ENCODE results near the gene MPI. TPM values are rescaled to one million over a fixed set of nuclear protein-coding genes. Genes with fewer than 3 reads are reported as not detected.
"Not testable (repeated sequence)": the region's sequence is repeated elsewhere in the genome, so short reads cannot be mapped to it uniquely, and the experiment has no call there.

The MPI gene
- total and polyA plus RNA-seq, 10 of the 15 experiments (the other 5 are each of a cell fraction or from before 2014, with no cell fraction given) = 35.6 to 93.9 (median 44.1) TPM

GRCh38 chr15:74893627-74894026, 3.8 kb downstream of the MPI start (continued):
- no peak for TF ChIP-seq MEF2B (IDR thresholded peaks at IDR 0.05; ENCODE audit: partially characterized antibody, poor library complexity, severe bottlenecking)
- no peak for TF ChIP-seq RB1 (IDR thresholded peaks at IDR 0.05; ENCODE audit: borderline replicate concordance)

- H3K27me3 ChIP-seq (replicated peaks in 1 of 2; ENCODE audit: control insufficient read depth in 2 of 2, insufficient read depth in 2 of 2, low read length in 1 of 2); intact Hi-C loops (cut with micrococcal nuclease; ENCODE audit: unreplicated experiment); H3K9me3 ChIP-seq (replicated peaks; ENCODE audit: control insufficient read depth, insufficient read depth, low read length); in situ Hi-C loops (cut with MboI); ATAC-seq; FAIRE-seq; RAD21 ChIA-PET (ENCODE audit: unreplicated experiment); DNase-seq (ENCODE audit: low read depth, low spot score); H2AFZ ChIP-seq (ENCODE audit: control insufficient read depth, low read depth, low read length); BruUV-seq (replicated peaks); H3K27ac ChIP-seq (ENCODE audit: control insufficient read depth, insufficient read depth); CTCF ChIA-PET; H3K9ac ChIP-seq (ENCODE audit: control insufficient read depth, insufficient read depth, low read length); H4K20me1 ChIP-seq (ENCODE audit: control insufficient read depth, insufficient read depth); H3K4me2 ChIP-seq (ENCODE audit: control insufficient read depth, insufficient read depth); H3K4me3 ChIP-seq; SMC1A ChIA-PET (ENCODE audit: uncharacterized antibody, unreplicated experiment): not testable (repeated sequence)
- H3K79me2 ChIP-seq (ENCODE audit: control insufficient read depth, insufficient read depth, low read length) = peaks cover 12% of the 10 kb centered on the region
- POLR2A ChIA-PET = interaction anchor here (0.6 to 2.1 kb wide), 6 partner anchors 10 to 121 kb away, joined by 3 to 7 read pairs (median 4); partner anchors contain the start of gene CSK
- H3K4me1 ChIP-seq (ENCODE audit: control insufficient read depth, insufficient read depth, low read length) = peaks cover 28% of the 10 kb centered on the region
- WGBS (ENCODE audit: insufficient coverage, insufficient replicate concordance, low lambda C conversion rate, missing lambda C conversion rate) = 91% methylated on average over 6 of the region's 7 CpGs
- H3K36me3 ChIP-seq (ENCODE audit: control insufficient read depth in 2 of 2, insufficient read depth in 2 of 2, low read length in 1 of 2) = peaks cover 0 to 10% of the 10 kb centered on the region in 2 experiments
Observed at GRCh38 chr15:74894383-74894782, 4.5 kb downstream of the MPI start.

GRCh38 chr15:74895830-74896229, 6.0 kb downstream of the MPI start:
- no peak overlapping the region for H3K27ac ChIP-seq (ENCODE audit: control insufficient read depth, insufficient read depth)
- intact Hi-C loops (cut with micrococcal nuclease; ENCODE audit: unreplicated experiment) (no loop called here), in situ Hi-C loops (cut with MboI) (no loop called here)
- H3K27me3 ChIP-seq (replicated peaks in 1 of 2; ENCODE audit: control insufficient read depth in 2 of 2, insufficient read depth in 2 of 2, low read length in 1 of 2) = no peaks in the 10 kb centered on the region
- ChIA-PET CTCF (interaction anchor here (1.3 to 8.9 kb wide), 3 partner anchors 12 to 92 kb away, joined by 3 to 129 read pairs (median 5); partner anchors contain the start of gene SCAMP2), SMC1A (ENCODE audit: uncharacterized antibody, unreplicated experiment) (no interaction called here), RAD21 (ENCODE audit: unreplicated experiment) (interaction anchor here (0.6 to 0.8 kb wide), 2 partner anchors 66 to 307 kb away, joined by 3 to 4 read pairs; no protein-coding TSS in a partner anchor), POLR2A (interaction anchor here (0.6 kb wide), 1 partner anchor 15 kb away, joined by 3 read pairs; no protein-coding TSS in a partner anchor)
- no peak overlapping the region for H2AFZ ChIP-seq (ENCODE audit: control insufficient read depth, low read depth, low read length)
- H3K4me2 ChIP-seq (ENCODE audit: control insufficient read depth, insufficient read depth) = no peak overlapping the region
- DNase-seq (ENCODE audit: low read depth, low spot score) = no peak
- no TSS peak for BruUV-seq (replicated peaks)
- peaks cover 5% of the 10 kb centered on the region for H3K79me2 ChIP-seq (ENCODE audit: control insufficient read depth, insufficient read depth, low read length)
- no peak for FAIRE-seq
- no peak for ATAC-seq
- H3K4me1 ChIP-seq (ENCODE audit: control insufficient read depth, insufficient read depth, low read length) = peaks cover 25% of the 10 kb centered on the region
- no peak overlapping the region for H3K4me3 ChIP-seq
- H3K9me3 ChIP-seq (replicated peaks; ENCODE audit: control insufficient read depth, insufficient read depth, low read length) = no peaks in the 10 kb centered on the region
- no peak overlapping the region for H3K9ac ChIP-seq (ENCODE audit: control insufficient read depth, insufficient read depth, low read length)
- TF ChIP-seq ZZZ3 (IDR thresholded peaks at IDR 0.05; ENCODE audit: control insufficient read depth, insufficient read length, low read depth) (no peak), PAX5 (IDR thresholded peaks at IDR 0.05; ENCODE audit: borderline replicate concordance, low read depth, low read length) (no peak), MLLT1 (IDR thresholded peaks at IDR 0.05) (no peak)
- H4K20me1 ChIP-seq (ENCODE audit: control insufficient read depth, insufficient read depth) = no peaks in the 10 kb centered on the region
- H3K36me3 ChIP-seq (ENCODE audit: control insufficient read depth in 2 of 2, insufficient read depth in 2 of 2, low read length in 1 of 2) = peaks cover 7 to 19% of the 10 kb centered on the region in 2 experiments
- 83% methylated on average over 6 of the region's 6 CpGs for WGBS (ENCODE audit: insufficient coverage, insufficient replicate concordance, low lambda C conversion rate, missing lambda C conversion rate)

All from GM12878 (cell line).